B cell (primary cell): Measurements from ENCODE around the gene SCN4B. TPM values are rescaled to one million over a fixed set of nuclear protein-coding genes. Genes with fewer than 3 reads are reported as not detected.

Source experiments
- ATAC-seq: fragments of 200-7000 bp; cut with Tn5 transposase; one replicate; pipeline ENCODE4 v1.10.0; 2021; ENCODE audit warnings: low read depth, mild to moderate bottlenecking, moderate number of reproducible peaks, moderate library complexity
- CTCF ChIA-PET: fragments of 350-600 bp; sonication (Branson Sonifier 250); formaldehyde crosslinking; loops from one replicate; lab custom pipeline; 2021; ENCODE audit warnings: antibody characterized with exemption, inconsistent platforms; lab: Charles Lee
- POLR2A ChIA-PET: fragments of 350-600 bp; sonication (Branson Sonifier 250); formaldehyde crosslinking; loops from one replicate; lab custom pipeline; 2021; ENCODE audit warnings: antibody characterized with exemption; lab: Charles Lee
- DNase-seq: peaks from one replicate; pipeline ENCODE4 v3.0.0; 2013
- H2AFZ ChIP-seq: 2 replicates; pipeline ENCODE4 v1.6.1; 2012; ENCODE audit warnings: mild to moderate bottlenecking, low read depth, low read length; ENCODE audit not compliant: insufficient read depth, poor library complexity, severe bottlenecking
- H3K27ac ChIP-seq, 2 donors: 1 replicate in 1 of 2; 2 replicates in 1 of 2; pipeline ENCODE4 v1.5.1; 2012 to 2013; ENCODE audit warnings: low read length in 2 of 2, mild to moderate bottlenecking in 2 of 2, moderate library complexity in 1 of 2
- H3K27me3 ChIP-seq, 4 experiments: fragments of 200-600 bp in 1 of 4; sonication (generic) in 1 of 4; replicated peaks in 1 of 4; 1 replicate in 2 of 4; 2 replicates in 2 of 4; pipeline versions ENCODE4 v1.6.1 to v1.7.0; 2013 to 2016; ENCODE audit warnings: low read length in 3 of 4, mild to moderate bottlenecking in 2 of 4, mixed read lengths in 1 of 4, moderate library complexity in 1 of 4; ENCODE audit not compliant: insufficient read depth in 4 of 4, control insufficient read depth in 3 of 4; ENCODE audit errors: control extremely low read depth in 1 of 4
- H3K36me3 ChIP-seq, 2 experiments: replicated peaks in 1 of 2; 1 replicate in 1 of 2; 2 replicates in 1 of 2; pipeline versions ENCODE4 v1.6.1 to v1.7.1; 2013; ENCODE audit warnings: low read length in 1 of 2; ENCODE audit not compliant: insufficient read depth in 2 of 2, control insufficient read depth in 1 of 2; ENCODE audit errors: control extremely low read depth in 1 of 2, extremely low read depth in 1 of 2
- H3K4me1 ChIP-seq, 2 donors: fragments of 200-600 bp in 1 of 2; sonication (generic) in 1 of 2; 1 replicate in 1 of 2; 2 replicates in 1 of 2; pipeline versions ENCODE4 v1.5.1 to v1.6.1; 2013 to 2017; ENCODE audit warnings: low read length in 2 of 2; ENCODE audit not compliant: control insufficient read depth in 2 of 2, insufficient read depth in 2 of 2
- H3K4me2 ChIP-seq: replicated peaks from 2 replicates; pipeline ENCODE3; 2012; ENCODE audit warnings: mild to moderate bottlenecking, low read depth, low read length; ENCODE audit not compliant: poor library complexity, severe bottlenecking
- H3K4me3 ChIP-seq, 5 experiments: fragments of 200-600 bp in 1 of 5; sonication (generic) in 1 of 5; 1 replicate in 3 of 5; 2 replicates in 2 of 5; pipeline versions ENCODE4 v1.5.1 to v1.7.0; 2011 to 2016; ENCODE audit warnings: low read length in 4 of 5, mild to moderate bottlenecking in 4 of 5, low read depth in 2 of 5, control low read depth in 1 of 5, moderate library complexity in 1 of 5; ENCODE audit not compliant: insufficient read depth in 1 of 5; ENCODE audit errors: control extremely low read depth in 1 of 5, extremely low read depth in 1 of 5
- H3K79me2 ChIP-seq: fragments of 200-600 bp; sonication (generic); one replicate; pipeline ENCODE4 v1.6.0; 2016; ENCODE audit warnings: low read length; ENCODE audit not compliant: control insufficient read depth, insufficient read depth
- H3K9ac ChIP-seq: fragments of 200-600 bp; sonication (generic); 2 replicates; pipeline ENCODE4 v1.6.1; 2017; ENCODE audit warnings: mild to moderate bottlenecking, low read length, moderate library complexity
- H3K9me3 ChIP-seq, 3 donors: one replicate each; pipeline versions ENCODE4 v1.6.1 to v1.7.1; 2013; ENCODE audit warnings: low read length in 2 of 3; ENCODE audit not compliant: control insufficient read depth in 2 of 3, insufficient read depth in 1 of 3; ENCODE audit errors: control extremely low read depth in 1 of 3
- H4K20me1 ChIP-seq: 2 replicates; pipeline ENCODE4 v1.6.0; 2012; ENCODE audit warnings: mild to moderate bottlenecking, low read length; ENCODE audit not compliant: insufficient read depth, control insufficient read depth, poor library complexity, severe bottlenecking
- H3K27ac Mint-ChIP-seq: one replicate; pipeline ENCODE4 v1.8.0; 2021; ENCODE audit warnings: mixed read lengths
- H3K27me3 Mint-ChIP-seq: one replicate; pipeline ENCODE4 v1.8.0; 2021; ENCODE audit warnings: mixed read lengths
- H3K4me1 Mint-ChIP-seq: one replicate; pipeline ENCODE4 v1.8.0; 2021; ENCODE audit warnings: mixed read lengths
- H3K4me3 Mint-ChIP-seq: one replicate; pipeline ENCODE4 v1.8.0; 2021; ENCODE audit warnings: mixed read lengths
- H3K9me3 Mint-ChIP-seq: one replicate; pipeline ENCODE4 v1.8.0; 2022; ENCODE audit warnings: mixed read lengths; ENCODE audit not compliant: insufficient read depth
- EZH2 ChIP-seq: IDR thresholded peaks from 2 replicates; pipeline ENCODE4 v1.6.1; 2012; ENCODE audit warnings: borderline replicate concordance, low read depth, mild to moderate bottlenecking, moderate library complexity, low read length; ENCODE audit not compliant: insufficient read depth, poor library complexity, severe bottlenecking
- WGBS: methylation state at CpG from one replicate; pipeline ENCODE4 v1.1.5; 2013; ENCODE audit warnings: missing lambda C conversion rate; ENCODE audit not compliant: insufficient coverage; 5-methylcytosine and 5-hydroxymethylcytosine counted together
- intact Hi-C: fragments of 100-400 bp; cut with micrococcal nuclease; formaldehyde crosslinking; loops from one replicate; pipeline ENCODE4 v1.10.0; 2022
- polyA plus RNA-seq: library from polyadenylated mRNA; depleted of rRNA; stranded (reverse); fragments of >200 nt; gene quantifications from 2 replicates; pipeline ENCODE4 v1.2.3, GENCODE V29; 2012
- total RNA-seq, 2 donors: library from RNA; stranded (reverse); fragments of 120-200 nt in 1 of 2; gene quantifications; 1 replicate in 1 of 2; 2 replicates in 1 of 2; pipeline versions ENCODE4 v1.2.3 to v1.2.4, GENCODE V29; 2013 to 2022
- TF ChIP-seq, protein P1 (sequence below): fragments of 200-600 bp; IDR thresholded peaks from one replicate; pipeline ENCODE4 v1.8.0; 2022; ENCODE audit warnings: antibody characterized with exemption, mild to moderate bottlenecking

SCN4B gene
- total and polyA plus RNA-seq, 2 donors (not counting 1 experiment from before 2014, with no cell fraction given), result not detected

DNA sequence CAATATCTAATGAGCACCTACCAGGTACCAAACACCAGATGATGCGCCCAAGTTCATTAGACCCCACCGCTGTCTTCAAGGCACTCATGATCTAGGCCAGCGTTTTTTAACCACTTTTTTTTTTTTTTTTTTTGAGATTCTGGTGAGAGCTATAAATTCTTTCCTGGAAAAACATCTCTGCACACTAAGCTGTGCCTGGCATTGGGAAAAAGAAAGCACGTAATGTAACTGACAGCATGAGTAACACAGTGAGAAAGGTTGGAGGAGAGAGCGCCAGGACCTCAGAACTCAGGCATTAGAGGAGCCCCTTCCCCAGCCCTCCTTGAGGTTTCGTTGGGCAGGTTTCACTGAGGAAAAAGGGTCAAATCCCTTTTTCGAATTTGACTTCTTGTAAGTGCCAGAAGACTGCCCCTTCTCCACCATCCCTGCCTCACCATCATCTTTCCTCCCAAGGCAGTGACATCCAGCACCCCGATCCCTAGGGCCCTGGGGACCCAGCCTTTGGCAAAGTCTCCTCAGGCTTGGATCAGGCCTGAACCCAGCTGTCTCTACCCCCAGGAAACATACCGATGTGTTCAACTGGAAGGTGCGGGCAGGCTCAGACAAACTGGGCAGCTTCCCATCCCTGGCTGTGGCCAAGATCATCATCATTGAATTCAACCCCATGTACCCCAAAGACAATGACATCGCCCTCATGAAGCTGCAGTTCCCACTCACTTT is 39.8 kb downstream of the SCN4B start:
- no peak for TF ChIP-seq EZH2
- TF ChIP-seq, protein P1, sequence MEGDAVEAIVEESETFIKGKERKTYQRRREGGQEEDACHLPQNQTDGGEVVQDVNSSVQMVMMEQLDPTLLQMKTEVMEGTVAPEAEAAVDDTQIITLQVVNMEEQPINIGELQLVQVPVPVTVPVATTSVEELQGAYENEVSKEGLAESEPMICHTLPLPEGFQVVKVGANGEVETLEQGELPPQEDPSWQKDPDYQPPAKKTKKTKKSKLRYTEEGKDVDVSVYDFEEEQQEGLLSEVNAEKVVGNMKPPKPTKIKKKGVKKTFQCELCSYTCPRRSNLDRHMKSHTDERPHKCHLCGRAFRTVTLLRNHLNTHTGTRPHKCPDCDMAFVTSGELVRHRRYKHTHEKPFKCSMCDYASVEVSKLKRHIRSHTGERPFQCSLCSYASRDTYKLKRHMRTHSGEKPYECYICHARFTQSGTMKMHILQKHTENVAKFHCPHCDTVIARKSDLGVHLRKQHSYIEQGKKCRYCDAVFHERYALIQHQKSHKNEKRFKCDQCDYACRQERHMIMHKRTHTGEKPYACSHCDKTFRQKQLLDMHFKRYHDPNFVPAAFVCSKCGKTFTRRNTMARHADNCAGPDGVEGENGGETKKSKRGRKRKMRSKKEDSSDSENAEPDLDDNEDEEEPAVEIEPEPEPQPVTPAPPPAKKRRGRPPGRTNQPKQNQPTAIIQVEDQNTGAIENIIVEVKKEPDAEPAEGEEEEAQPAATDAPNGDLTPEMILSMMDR, result no peak
- peaks cover 0 to 7% (median 2%) of the 10 kb centered on the region in 4 experiments for H3K27me3 ChIP-seq
- H3K9ac ChIP-seq, result no peak overlapping the region
- no peak overlapping the region for H3K4me3 Mint-ChIP-seq
- H2AFZ ChIP-seq, result no peak overlapping the region
- H3K4me2 ChIP-seq, result no peak overlapping the region
- no peak overlapping the region for H3K27ac ChIP-seq
- CTCF ChIA-PET, result interaction anchor here (0.6 kb wide), 1 partner anchor 22 kb away, joined by 3 read pairs; no protein-coding TSS in a partner anchor
- DNase-seq, result no peak
- WGBS, result 90% methylated on average over 9 of the region's 11 CpGs
- POLR2A ChIA-PET, result no interaction called here
- H3K79me2 ChIP-seq, result no peaks in the 10 kb centered on the region
- no peak for ATAC-seq
- peaks cover 22% of the 10 kb centered on the region for H3K27me3 Mint-ChIP-seq
- peaks cover 4% of the 10 kb centered on the region for H3K4me1 Mint-ChIP-seq
- no peak overlapping the region for H3K4me3 ChIP-seq
- H3K9me3 Mint-ChIP-seq, result no peaks in the 10 kb centered on the region
- no peaks in the 10 kb centered on the region for H3K9me3 ChIP-seq
- no peaks in the 10 kb centered on the region for H4K20me1 ChIP-seq
- no peak overlapping the region for H3K27ac Mint-ChIP-seq
- intact Hi-C loops, result no loop called here
- H3K4me1 ChIP-seq, result peaks cover 5 to 7% of the 10 kb centered on the region in 2 donors
- no peaks in the 10 kb centered on the region for H3K36me3 ChIP-seq

DNA sequence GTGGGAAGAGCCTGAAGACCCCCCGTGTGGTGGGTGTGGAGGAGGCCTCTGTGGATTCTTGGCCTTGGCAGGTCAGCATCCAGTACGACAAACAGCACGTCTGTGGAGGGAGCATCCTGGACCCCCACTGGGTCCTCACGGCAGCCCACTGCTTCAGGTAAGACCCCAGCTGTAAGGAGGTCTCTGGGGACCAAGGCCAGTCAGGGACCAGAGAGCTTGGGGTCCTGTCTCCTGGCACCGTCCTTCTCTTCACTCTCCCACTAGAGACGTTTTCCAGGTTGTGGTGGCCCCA is 40.9 kb downstream of the SCN4B start:
- H3K9me3 Mint-ChIP-seq, result no peaks in the 10 kb centered on the region
- H3K4me3 Mint-ChIP-seq, result no peak overlapping the region
- Histone ChIP-seq H3K4me3 (no peak overlapping the region), H3K4me1 (no peaks in the 10 kb centered on the region), H3K4me2 (no peak overlapping the region), H4K20me1 (no peaks in the 10 kb centered on the region), H3K79me2 (no peaks in the 10 kb centered on the region), H2AFZ (no peak overlapping the region), H3K36me3 (no peaks in the 10 kb centered on the region), H3K27me3 (peaks cover 0 to 7% (median 2%) of the 10 kb centered on the region in 4 experiments), H3K27ac (no peak overlapping the region), H3K9ac (no peak overlapping the region), H3K9me3 (no peaks in the 10 kb centered on the region)
- no peaks in the 10 kb centered on the region for H3K4me1 Mint-ChIP-seq
- ChIA-PET CTCF (no interaction called here), POLR2A (no interaction called here)
- TF ChIP-seq, protein P1, result no peak
- no peak for TF ChIP-seq EZH2
- intact Hi-C loops, result no loop called here
- peaks cover 26% of the 10 kb centered on the region for H3K27me3 Mint-ChIP-seq
- 94% methylated on average over 4 of the region's 6 CpGs for whole genome bisulfite sequencing
- ATAC-seq (no peak), DNase-seq (no peak)
- H3K27ac Mint-ChIP-seq, result no peak overlapping the region
